ENCODE results near the gene PRR33.
"Not testable (repeated sequence)": the region's sequence is repeated elsewhere in the genome, so short reads cannot be mapped to it uniquely, and the experiment has no call there.

The PRR33 gene

GRCh38 chr11:1891831-1892115, at the start of gene PRR33:
PRR33 (minus strand) TSS chr11:1891895; CDS start chr11:1890584, 1,311 bp downstream.
- DNase-seq (ENCODE audit: low read depth in 2 of 2): no peak

DNA sequence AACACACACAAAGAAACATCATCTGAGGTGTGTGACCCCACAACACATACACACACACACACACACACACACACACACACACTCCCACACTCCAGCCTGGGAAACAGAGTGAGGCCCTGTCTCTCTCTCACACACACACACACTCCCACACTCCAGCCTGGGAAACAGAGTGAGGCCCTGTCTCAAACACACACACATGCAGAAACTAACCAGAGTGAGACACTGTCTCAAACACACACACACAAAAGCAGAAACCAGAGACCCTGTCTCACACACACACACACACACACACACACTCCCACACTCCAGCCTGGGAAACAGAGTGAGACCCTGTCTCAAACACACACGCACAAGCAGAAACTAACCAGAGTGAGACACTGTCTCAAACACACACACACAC, 48.1 kb upstream of the PRR33 start:
- not testable (repeated sequence) for DNase-seq (ENCODE audit: low read depth in 2 of 2)

DNA sequence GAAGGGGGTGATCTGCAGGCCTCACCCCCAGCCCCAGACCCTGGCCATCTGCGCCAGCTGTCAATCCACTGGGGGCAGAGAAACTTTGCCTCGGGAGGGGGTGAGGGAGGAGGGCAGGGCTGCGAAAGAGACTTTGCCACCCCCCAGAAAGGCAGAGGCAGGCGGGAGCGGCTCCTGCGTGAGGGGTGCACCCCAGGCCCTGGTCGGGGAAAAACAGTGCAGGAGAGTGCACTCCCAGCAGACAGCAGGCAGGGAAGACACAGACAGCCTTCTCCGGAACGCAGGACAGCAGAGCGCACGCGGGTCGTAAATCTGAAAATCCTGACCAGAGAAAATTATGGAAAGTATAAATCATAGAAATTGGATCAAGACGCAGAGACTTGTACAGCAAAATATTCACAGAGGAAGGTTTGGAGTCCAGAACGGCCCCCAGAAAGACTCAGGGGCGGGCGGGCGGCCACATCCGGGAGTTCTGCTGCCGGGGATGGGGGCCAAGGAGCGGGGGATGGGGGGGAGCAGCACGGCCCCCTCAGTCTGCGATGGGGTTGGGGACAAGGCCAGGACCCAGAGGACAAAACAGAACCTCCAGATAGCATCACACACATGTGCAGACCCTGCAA, 47.4 kb upstream of the PRR33 start:
- no peak for DNase-seq (ENCODE audit: low read depth in 2 of 2)

GRCh38 chr11:1938343-1939005, 46.8 kb upstream of the PRR33 start:
- DNase-seq (ENCODE audit: low read depth in 2 of 2): no peak

- DNase-seq (ENCODE audit: low read depth in 2 of 2): no peak
Observed at GRCh38 chr11:1937616-1938342, 46.1 kb upstream of the PRR33 start.

DNA sequence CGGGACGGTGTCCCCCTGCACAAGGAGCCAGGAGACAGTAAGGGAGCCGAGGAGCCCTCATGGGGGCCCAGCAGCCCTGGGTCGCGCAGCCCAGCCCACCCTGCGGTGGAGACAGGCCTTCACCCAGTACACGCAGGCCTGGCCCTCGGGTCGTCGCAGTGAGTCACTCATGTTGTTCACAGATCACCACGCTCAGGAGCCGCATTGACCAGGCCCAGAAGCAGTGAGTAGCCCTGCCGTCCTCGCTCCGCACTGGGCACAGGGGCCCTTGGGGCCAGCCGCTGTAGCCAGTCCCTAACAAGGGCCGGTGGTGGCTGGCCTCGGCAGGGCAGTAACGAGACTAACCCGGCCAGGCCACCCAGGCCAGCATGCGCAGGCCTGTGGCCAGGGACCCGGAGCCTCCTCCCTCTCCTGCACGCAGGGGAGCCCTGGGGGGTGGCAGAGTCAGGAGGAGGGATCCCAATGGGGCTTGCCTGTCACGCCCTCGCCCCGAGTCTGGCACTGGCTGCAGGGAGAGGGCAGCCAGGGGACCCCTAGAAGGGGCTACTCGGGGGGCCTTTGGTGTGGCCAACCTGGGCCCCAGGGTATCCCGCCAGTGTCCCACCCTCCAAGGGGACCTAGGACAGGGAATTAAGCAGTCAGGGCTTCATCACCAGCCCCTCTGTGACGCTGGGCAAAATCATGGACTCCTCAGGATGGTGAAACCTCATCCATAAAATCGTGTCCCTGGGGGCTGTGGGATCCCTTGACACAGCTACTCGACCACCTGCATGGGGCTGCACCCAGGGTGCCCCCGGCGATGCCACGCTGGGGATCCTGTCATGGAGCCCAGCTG, 45.3 kb upstream of the PRR33 start:
- DNase-seq (ENCODE audit: low read depth in 2 of 2): no peak

DNA sequence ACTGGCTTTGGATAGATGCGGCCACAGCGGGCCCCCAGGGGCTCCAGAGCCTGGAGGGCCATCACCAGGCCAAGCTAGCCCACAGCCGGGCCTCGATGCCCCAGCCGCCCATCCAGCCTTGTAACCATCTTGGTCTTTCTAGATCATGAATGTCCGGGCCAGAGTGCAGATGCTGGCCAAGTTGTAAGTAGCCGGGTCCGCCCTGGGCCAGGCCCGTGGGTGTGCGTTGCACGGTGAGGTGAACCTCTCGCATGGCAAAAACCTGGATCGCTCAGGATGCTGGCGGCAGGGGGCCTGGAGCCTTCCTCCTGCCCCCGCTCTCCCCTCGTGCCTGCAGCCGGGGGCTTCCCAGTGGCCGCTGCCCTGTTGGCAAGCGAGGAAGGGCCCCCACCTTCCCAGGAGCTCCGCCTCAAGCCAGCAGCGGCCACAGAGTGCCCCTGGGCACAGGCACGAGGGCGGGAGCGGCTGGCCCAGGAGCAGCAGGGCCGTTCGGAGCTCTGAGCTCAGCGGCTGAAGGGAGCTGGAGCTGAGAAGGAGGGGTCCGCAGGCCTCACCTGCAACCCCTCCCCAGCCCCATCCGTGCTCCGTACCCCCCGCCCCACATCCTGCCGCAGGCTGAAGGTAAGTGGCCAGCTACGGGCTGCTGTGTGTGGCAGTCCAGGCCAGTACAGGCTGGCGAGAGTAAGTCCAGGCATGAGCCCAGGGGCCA, 44.5 kb upstream of the PRR33 start:
- no peak for DNase-seq (ENCODE audit: low read depth in 2 of 2)

GRCh38 chr11:1935156-1936071, 43.7 kb upstream of the PRR33 start:
- DNase-seq (ENCODE audit: low read depth in 2 of 2): no peak

DNA sequence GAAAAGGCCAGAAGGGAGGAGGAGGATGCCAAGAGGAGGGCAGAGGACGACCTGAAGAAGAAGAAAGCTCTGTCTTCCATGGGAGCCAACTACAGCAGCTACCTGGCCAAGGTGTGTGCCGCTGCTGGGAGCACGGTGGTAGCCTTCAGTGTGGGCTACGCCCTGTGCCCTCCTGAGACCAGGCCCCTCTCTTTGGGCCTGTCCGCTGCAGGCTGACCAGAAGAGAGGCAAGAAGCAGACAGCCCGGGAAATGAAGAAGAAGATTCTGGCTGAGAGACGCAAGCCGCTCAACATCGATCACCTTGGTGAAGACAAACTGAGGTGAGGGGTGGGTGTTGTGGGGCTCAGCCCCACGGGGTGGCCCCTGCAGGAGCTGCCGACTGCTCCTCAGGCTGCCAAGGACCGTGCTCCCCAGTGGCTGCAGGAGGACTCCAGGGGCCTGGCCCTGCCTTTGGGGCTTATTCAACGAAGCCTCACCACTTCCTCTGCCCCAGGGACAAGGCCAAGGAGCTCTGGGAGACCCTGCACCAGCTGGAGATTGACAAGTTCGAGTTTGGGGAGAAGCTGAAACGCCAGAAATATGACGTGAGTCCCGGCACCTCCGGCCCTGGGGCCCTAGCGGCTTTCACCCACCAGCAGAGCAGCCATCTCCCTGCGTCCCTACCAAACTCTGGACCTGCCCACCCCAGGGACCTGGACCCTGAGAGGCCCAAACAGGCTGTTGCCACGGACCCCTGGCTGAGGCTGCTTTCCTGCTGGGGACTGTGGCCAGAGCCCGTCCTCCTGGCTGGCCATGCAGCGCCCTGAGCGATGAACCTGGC, 42.9 kb upstream of the PRR33 start:
- no peak for DNase-seq (ENCODE audit: low read depth in 2 of 2)

- DNase-seq (ENCODE audit: low read depth in 2 of 2): no peak
Observed at GRCh38 chr11:1933416-1934334, 42.0 kb upstream of the PRR33 start.

GRCh38 chr11:1932681-1933080, 41.0 kb upstream of the PRR33 start:
- no peak for DNase-seq (ENCODE audit: low read depth in 2 of 2)

GRCh38 chr11:1932105-1932480, 40.4 kb upstream of the PRR33 start:
- DNase-seq (ENCODE audit: low read depth in 2 of 2): no peak

- DNase-seq (ENCODE audit: low read depth in 2 of 2): no peak
Observed at GRCh38 chr11:1931341-1932104, 39.8 kb upstream of the PRR33 start.

DNA sequence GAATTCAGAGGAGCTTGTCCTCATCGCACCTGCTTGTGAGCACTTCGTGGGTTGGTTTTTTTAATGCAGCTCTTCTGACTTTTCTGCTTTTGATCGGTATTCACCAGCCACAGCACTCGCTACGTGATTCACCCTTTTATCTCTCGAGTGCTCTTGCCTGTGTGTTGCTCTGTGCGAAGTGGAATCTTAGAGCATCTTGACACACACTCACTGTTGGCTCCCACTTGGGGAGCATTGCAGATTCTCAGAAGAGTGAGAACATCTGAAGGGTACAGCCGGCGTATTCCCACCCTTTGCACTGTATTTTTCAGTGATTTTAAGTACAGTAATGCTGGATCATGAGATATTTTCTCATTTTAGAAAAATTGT, 38.8 kb upstream of the PRR33 start:
- DNase-seq (ENCODE audit: low read depth in 2 of 2): no peak

GRCh38 chr11:1929621-1930461, 38.1 kb upstream of the PRR33 start:
- DNase-seq (ENCODE audit: low read depth in 2 of 2): no peak

- no peak for DNase-seq (ENCODE audit: low read depth in 2 of 2)
Observed at GRCh38 chr11:1928891-1929541, 37.3 kb upstream of the PRR33 start.

DNA sequence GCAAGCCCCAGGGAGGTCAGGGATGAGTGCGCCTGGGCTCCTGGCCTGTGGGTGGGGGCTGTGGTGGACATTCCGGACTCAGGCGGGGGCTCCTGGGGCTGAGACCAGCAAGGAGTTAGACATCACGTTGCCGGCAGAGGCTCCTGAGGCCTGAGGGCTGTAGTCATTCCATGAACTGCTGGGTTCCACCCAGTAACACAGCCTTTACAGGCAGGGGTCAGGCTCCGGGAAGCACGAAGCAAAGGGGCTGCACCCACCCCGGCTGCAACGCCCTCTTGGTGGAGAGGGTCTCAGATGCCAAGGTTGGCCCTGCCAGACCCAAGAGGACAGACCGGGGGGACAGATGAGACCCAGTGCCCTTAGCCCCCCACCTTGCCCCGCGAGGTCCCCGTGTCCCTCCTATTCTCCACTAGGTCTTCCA, 36.8 kb upstream of the PRR33 start:
- DNase-seq (ENCODE audit: low read depth in 2 of 2): no peak
